Measurements from ENCODE around the gene COL11A2. TPM values are rescaled to one million over a fixed set of nuclear protein-coding genes. Genes with fewer than 3 reads are reported as not detected.

COL11A2 gene
- polyA plus RNA-seq, 1 donor, result 5.3 TPM

- Histone ChIP-seq H3K36me3 (ENCODE audit: control insufficient read depth, insufficient read depth, low read length) (no peaks in the 10 kb centered on the region), H3K9me3 (ENCODE audit: control insufficient read depth, low read depth, low read length) (no peaks in the 10 kb centered on the region), H3K27me3 (ENCODE audit: control insufficient read depth, insufficient read depth, low read length) (peaks cover 45% of the 10 kb centered on the region), H3K27ac (ENCODE audit: low read length) (no peak overlapping the region), H3K4me1 (ENCODE audit: control insufficient read depth, insufficient read depth, low read length) (no peaks in the 10 kb centered on the region), H3K4me3 (ENCODE audit: low read length) (no peak overlapping the region)
- DNase-seq, result no peak
Measured at GRCh38 chr6:33114406-33114805, 77.9 kb downstream of the COL11A2 start.

- DNase-seq, result no peak
- no peaks in the 10 kb centered on the region for H3K4me1 ChIP-seq (ENCODE audit: control insufficient read depth, insufficient read depth, low read length)
- H3K27ac ChIP-seq (ENCODE audit: low read length), result no peak overlapping the region
- no peaks in the 10 kb centered on the region for H3K9me3 ChIP-seq (ENCODE audit: control insufficient read depth, low read depth, low read length)
- H3K36me3 ChIP-seq (ENCODE audit: control insufficient read depth, insufficient read depth, low read length), result no peaks in the 10 kb centered on the region
- no CpG with 5 or more reads among the region's 7 CpGs for WGBS (ENCODE audit: insufficient coverage, low lambda C conversion rate)
- no peak overlapping the region for H3K4me3 ChIP-seq (ENCODE audit: low read length)
- H3K27me3 ChIP-seq (ENCODE audit: control insufficient read depth, insufficient read depth, low read length), result peaks cover 45% of the 10 kb centered on the region
Measured at GRCh38 chr6:33113755-33114154, 78.5 kb downstream of the COL11A2 start.

Other genes with a start within 250 kb of the COL11A2 start
- gene HLA-DMA, start 239.4 kb downstream of the COL11A2 start, polyA plus RNA-seq, result 25.4 TPM
- 222 TPM for gene BRD2, start 223.9 kb downstream of the COL11A2 start, polyA plus RNA-seq
- gene HLA-DOA, start 182.9 kb downstream of the COL11A2 start, polyA plus RNA-seq, result 7.5 TPM
- gene HLA-DPA1, start 118.8 kb downstream of the COL11A2 start, polyA plus RNA-seq, result 163 TPM
- 75.0 TPM for gene HLA-DPB1, start 116.5 kb downstream of the COL11A2 start, polyA plus RNA-seq
- gene RXRB, start 8.2 kb upstream of the COL11A2 start, polyA plus RNA-seq, result 45.5 TPM
- gene SLC39A7, start 8.4 kb upstream of the COL11A2 start, polyA plus RNA-seq, result 95.2 TPM
- 35.9 TPM for gene HSD17B8, start 12.2 kb upstream of the COL11A2 start, polyA plus RNA-seq
- gene RING1, start 16.0 kb upstream of the COL11A2 start, polyA plus RNA-seq, result 43.2 TPM
- gene VPS52, start 79.4 kb upstream of the COL11A2 start, polyA plus RNA-seq, result 59.8 TPM
- gene RPS18, start 79.6 kb upstream of the COL11A2 start, polyA plus RNA-seq, result 5,002 TPM
- gene B3GALT4, start 84.7 kb upstream of the COL11A2 start, polyA plus RNA-seq, result 5.7 TPM
- gene WDR46, start 96.8 kb upstream of the COL11A2 start, polyA plus RNA-seq, result 37.7 TPM
- 80.5 TPM for gene PFDN6, start 97.1 kb upstream of the COL11A2 start, polyA plus RNA-seq
- gene RGL2, start 106.5 kb upstream of the COL11A2 start, polyA plus RNA-seq, result 73.4 TPM
- 90.9 TPM for gene TAPBP, start 121.6 kb upstream of the COL11A2 start, polyA plus RNA-seq
- 16.7 TPM for gene ZBTB22, start 125.3 kb upstream of the COL11A2 start, polyA plus RNA-seq
- gene DAXX, start 130.5 kb upstream of the COL11A2 start, polyA plus RNA-seq, result 33.9 TPM
- 18.4 TPM for gene KIFC1, start 199.4 kb upstream of the COL11A2 start, polyA plus RNA-seq
- gene PHF1, start 218.5 kb upstream of the COL11A2 start, polyA plus RNA-seq, result 50.1 TPM
- gene CUTA, start 225.6 kb upstream of the COL11A2 start, polyA plus RNA-seq, result 229 TPM
- gene SYNGAP1, start 227.6 kb upstream of the COL11A2 start, polyA plus RNA-seq, result 21.0 TPM